Measurements from ENCODE around the gene CDC42SE2.

The CDC42SE2 gene

GRCh38 chr5:131417240-131417869, 153.5 kb downstream of the CDC42SE2 start:
- in situ Hi-C loops (cut with HindIII; ENCODE audit: low sequenced_read_pairs) = loop anchor here (25.0 kb wide), 1 partner anchor 155 kb away; the partner anchor contains the start of gene CDC42SE2

DNA sequence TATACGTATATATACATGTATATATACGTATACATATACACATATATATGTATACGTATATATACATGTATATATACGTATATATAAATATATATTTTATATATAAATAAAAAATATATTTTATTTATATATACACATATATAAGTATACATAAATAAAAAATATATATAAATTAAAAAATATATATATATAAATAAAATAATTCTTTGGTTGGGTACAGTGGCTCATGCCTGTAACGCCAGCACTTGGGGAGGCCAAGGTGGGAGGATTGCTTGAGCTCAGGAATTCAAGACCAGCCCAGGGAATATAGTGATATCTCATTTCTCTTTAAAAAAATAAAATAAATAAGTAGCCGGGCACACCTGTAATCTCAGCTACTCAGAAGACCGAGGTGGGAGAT, 155.0 kb downstream of the CDC42SE2 start:
- in situ Hi-C loops (cut with HindIII; ENCODE audit: low sequenced_read_pairs) = loop anchor here (25.0 kb wide), 1 partner anchor 157 kb away; the partner anchor contains the start of gene CDC42SE2

GRCh38 chr5:131419877-131420276, 156.0 kb downstream of the CDC42SE2 start:
- in situ Hi-C loops (cut with HindIII; ENCODE audit: low sequenced_read_pairs) = loop anchor here (25.0 kb wide), 1 partner anchor 158 kb away; the partner anchor contains the start of gene CDC42SE2

DNA sequence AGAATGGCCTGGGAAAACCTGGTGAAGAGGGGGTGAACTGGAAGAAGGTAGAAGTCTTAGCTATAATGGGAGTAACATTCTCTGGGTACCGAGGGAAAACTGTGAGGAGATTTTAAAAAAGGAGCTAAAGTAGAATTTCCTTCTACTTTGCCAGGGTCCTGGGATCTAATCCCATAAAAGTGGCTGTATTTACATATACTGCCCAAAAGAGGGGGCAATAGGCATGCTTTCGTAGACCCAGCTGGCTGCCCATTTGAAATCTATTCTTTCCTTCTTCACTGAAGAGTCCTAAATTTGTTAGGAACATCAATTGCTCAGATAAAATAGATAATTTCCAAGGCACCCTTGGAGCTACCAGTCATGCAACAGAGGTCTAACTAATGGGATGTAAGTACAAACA, 159.2 kb downstream of the CDC42SE2 start:
- in situ Hi-C loops (cut with HindIII; ENCODE audit: low sequenced_read_pairs) = loop anchor here (25.0 kb wide), 1 partner anchor 161 kb away; the partner anchor contains the start of gene CDC42SE2

- in situ Hi-C loops (cut with HindIII; ENCODE audit: low sequenced_read_pairs) = loop anchor here (25.0 kb wide), 1 partner anchor 586 kb away; the partner anchor contains the start of gene ACSL6
Measured at GRCh38 chr5:131426011-131426410, 162.2 kb downstream of the CDC42SE2 start.

GRCh38 chr5:131430794-131431193, 166.9 kb downstream of the CDC42SE2 start:
- in situ Hi-C loops (cut with HindIII; ENCODE audit: low sequenced_read_pairs) = loop anchor here (25.0 kb wide), 1 partner anchor 582 kb away; the partner anchor contains the start of gene ACSL6

DNA sequence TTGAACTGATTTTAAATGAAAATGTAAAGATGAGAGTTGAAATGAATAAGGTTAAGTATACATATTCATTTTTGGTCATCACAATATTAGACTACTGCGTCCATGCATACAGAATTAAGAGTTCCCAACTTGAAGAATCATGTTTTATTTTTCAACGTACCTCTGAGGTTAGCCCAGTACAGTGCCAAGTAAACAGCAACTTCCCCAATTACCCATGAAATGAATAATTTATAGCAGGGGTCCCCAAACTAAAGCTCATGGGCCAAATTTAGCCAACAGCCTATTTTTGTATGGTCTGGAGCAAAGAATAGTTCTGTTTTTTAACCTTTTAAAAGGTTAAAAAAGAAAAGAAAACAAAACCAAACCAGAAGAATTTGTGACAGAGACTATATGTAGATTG, 167.9 kb downstream of the CDC42SE2 start:
- in situ Hi-C loops (cut with HindIII; ENCODE audit: low sequenced_read_pairs) = loop anchor here (25.0 kb wide), 1 partner anchor 581 kb away; the partner anchor contains the start of gene ACSL6

- in situ Hi-C loops (cut with HindIII; ENCODE audit: low sequenced_read_pairs) = loop anchor here (25.0 kb wide), 1 partner anchor 579 kb away; the partner anchor contains the start of gene ACSL6
Measured at GRCh38 chr5:131433109-131433508, 169.3 kb downstream of the CDC42SE2 start.

- in situ Hi-C loops (cut with HindIII; ENCODE audit: low sequenced_read_pairs) = loop anchor here (25.0 kb wide), 1 partner anchor 576 kb away; the partner anchor contains the start of gene ACSL6
Measured at GRCh38 chr5:131436081-131436480, 172.2 kb downstream of the CDC42SE2 start.

GRCh38 chr5:131441184-131441583, 177.3 kb downstream of the CDC42SE2 start:
- in situ Hi-C loops (cut with HindIII; ENCODE audit: low sequenced_read_pairs) = loop anchor here (25.0 kb wide), 1 partner anchor 571 kb away; the partner anchor contains the start of gene ACSL6
